Measurements from ENCODE around the gene MYO5A.
"Not testable (repeated sequence)": the region's sequence is repeated elsewhere in the genome, so short reads cannot be mapped to it uniquely, and the experiment has no call there.

Gene MYO5A

DNA sequence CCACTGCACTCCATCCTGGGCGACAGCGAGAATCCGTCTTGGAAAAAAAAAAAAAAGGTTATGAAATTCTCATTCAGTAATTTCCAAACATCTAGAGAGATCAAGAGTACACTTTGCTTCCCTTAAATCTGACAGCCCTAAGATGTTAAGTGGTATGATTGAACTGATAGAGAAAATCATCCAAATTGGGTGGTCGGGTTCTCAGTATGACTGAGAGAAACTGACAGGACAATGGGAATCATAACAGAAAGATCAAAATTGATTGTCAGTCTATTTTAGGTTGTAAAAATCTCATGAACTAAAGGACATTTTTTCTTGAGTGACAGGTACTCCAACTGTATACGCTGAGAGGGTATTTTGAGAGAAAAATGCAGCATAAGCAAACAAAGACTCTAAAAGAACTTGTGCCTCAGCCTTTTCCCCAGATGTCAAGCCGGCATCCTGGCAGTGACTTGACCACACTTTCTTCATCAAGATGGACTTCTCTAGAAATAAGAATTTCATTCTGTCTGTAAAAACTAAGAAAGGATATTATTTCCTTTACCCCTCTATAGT, 65.8 kb downstream of the MYO5A start:
- DNase-seq: no peak

DNA sequence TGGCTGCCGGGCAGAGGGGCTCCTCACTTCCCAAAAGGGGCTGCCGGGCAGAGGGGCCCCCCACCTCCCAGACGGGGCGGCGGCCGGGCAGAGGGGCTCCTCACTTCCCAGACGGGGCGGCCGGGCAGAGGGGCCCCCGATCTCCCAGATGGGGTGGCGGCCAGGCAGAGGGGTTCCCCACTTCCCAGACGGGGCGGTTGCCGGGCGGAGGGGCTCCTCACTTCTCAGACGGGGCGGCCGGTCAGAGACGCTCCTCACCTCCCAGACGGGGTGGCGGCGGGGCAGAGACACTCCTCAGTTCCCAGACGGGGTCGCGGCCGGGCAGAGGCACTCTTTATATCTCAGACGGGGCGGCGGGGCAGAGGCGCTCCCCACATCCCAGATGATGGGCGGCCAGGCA, 69.0 kb downstream of the MYO5A start:
- DNase-seq: not testable (repeated sequence)

DNA sequence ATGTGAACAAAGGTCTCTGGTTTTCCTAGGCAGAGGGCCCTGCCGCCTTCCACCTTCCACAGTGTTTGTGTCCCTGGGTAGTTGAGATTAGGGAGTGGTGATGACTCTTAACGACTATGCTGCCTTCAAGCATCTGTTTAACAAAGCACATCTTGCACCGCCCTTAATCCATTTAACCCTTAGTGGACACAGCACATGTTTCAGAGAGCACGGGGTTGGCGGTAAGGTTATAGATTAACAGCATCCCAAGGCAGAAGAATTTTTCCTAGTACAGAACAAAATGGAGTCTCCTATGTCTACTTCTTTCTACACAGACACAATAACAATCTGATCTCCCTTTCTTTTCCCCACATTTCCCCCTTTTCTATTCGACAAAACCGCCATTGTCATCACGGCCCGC, 69.4 kb downstream of the MYO5A start:
- DNase-seq: not testable (repeated sequence)

DNA sequence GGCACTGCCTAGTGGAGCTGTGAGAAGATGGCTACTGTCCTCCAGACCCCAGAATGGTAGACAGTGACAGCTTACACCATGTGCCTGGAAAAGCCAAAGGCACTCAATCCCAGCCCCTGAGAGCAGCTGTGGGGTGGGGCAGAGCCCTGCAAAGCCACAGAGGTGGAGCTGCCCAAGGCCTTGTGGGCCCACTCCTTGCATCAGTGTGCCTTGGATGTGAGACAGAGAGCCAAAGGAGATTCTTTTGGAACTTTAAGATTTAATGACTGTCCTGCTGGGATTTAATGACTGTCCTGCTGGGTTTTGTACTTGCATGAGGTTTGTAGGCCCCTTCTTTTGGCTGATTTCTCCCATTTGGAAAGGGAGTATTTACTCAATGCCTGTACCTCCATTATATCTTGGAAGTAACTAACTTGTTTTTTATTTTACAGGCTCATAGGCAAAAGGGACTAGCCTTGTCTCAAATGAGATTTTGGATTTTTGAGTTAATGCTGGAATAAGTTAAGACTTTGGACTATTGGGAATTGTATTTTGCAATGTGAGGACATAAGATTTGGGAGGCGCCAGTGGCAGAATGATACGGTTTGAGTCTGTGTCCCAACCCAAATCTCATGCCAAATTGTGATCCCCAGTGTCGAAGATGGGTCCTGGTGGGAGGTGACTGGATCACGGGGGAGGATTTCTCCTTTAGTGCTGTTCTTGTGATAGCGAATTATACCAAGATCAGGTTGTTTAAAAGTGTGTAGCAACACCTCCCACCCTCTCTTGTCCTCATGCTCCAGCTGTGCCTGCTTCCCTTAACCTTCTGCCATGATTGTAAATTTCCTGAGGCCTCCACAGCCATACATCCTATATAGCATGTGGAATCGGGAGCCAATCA, 80.4 kb downstream of the MYO5A start:
- DNase-seq: no peak

DNA sequence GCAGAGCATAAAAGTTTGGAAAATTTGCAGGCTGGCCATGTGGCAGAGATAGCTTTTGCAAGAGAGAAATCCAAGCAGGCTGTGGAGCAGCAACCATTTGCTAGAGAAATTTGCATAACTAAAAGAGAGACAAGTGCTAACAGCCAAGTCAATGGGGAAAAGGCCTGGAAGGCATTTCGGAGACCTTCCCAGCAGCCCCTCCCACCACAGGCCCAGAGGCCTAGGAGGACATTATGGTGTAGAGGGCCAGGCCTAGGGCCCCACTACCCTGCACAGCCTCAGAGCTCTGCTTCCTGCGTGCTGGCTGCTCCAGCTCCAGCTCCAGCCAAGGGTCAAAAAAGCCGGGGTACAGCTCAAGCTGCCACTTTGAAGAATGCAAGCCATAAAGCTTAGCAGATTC, 82.7 kb downstream of the MYO5A start:
- no peak for DNase-seq

DNA sequence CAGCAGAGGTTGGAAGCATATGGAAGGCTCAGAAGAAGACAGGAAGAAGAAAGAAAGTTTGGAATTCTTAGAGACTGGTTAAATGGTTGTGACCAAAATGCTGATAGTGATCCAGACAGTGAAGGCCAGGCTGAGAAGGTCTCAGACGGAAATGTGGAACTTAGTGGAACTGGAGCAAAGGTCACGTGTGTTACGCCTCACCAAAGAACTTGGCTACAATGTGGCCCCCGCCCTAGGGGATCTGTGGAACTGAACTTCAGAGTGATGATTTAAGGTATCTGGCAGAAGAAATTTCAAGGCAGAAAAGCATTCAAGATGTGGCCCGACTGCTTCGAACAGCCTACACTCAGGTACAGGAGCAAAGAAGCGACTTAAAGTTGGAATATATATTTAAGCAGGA, 83.1 kb downstream of the MYO5A start:
- DNase-seq: no peak

DNA sequence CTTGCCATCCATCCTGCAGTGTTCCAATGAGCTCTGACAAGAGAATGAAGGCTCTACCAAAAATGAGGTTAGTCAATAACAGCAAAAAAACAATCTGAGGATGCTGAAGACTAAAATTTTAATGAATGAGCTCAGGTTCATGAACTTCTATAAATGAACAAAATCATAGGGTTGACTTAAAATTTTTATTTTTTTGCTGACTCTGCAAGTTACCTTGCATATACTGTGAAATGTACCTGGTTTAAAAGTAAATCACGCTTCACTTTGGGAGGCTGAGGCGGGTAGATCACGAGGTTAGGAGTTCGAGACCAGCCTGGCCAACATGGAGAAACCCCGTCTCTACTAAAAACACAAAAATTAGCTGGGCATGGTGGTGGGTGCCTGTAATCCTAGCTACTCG, 85.5 kb downstream of the MYO5A start:
- not testable (repeated sequence) for DNase-seq

GRCh38 chr15:52441841-52442240, 86.8 kb downstream of the MYO5A start:
- DNase-seq: no peak

DNA sequence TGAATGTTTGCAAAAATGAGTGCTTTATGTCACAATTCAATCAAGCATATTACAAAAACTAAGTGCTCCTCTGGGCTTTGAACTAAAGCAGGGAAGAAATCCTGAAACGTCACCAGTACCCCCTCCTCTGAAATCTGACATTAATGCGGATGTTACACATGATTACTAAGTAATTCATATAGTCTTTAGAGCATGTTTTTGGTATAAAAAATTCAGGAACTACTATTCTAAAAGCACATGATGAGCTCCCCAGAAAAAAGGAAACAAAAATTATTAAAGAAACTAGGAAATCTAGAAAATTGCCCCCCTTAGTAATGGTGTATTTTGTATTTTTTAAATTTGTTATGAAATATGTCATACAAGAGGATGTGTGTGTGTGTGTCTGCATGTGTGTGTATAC, 87.7 kb downstream of the MYO5A start:
- DNase-seq: no peak

DNA sequence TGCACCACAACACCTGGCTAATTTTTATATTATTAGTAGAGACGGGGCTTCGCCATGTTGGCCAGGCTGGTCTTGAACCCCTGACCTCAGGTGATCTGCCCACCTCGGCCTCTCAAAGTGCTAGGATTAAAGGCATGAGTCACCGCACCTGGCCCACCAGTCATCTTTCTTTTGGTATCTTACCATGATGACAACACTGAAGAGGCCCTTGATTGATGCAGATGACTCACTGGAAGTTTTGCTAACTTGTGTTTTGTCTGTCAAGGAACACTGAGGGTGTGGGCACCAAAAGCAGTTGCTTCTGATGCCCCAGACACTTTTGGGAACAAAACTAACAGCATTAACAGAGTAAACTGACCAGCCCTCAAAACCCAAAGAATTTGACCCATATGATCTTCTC, 88.3 kb downstream of the MYO5A start:
- DNase-seq: no peak

GRCh38 chr15:52439470-52439869, 89.2 kb downstream of the MYO5A start:
- DNase-seq: no peak

- DNase-seq: not testable (repeated sequence)
Measured at GRCh38 chr15:52439042-52439441, 89.6 kb downstream of the MYO5A start.

DNA sequence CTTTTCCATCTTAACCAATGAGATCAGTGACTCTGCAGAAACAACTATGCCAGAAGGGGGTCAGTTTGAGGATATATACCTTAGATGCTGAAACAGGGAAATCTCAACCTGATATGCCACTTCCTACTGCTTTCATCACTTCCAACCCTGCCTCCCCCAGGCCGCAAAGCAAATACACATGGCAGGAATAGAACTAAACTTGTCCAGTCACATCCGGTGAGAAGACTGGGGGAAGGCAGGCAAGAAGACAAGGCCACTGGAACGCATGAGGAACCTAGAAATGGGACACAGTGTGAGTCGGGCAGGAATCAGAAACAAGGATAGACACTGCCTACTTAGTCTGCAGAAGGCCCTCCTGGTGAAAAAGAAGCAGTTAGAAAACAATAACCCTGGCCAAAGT, 90.6 kb downstream of the MYO5A start:
- DNase-seq: peak in 1 of 5 experiments; percentile 0

DNA sequence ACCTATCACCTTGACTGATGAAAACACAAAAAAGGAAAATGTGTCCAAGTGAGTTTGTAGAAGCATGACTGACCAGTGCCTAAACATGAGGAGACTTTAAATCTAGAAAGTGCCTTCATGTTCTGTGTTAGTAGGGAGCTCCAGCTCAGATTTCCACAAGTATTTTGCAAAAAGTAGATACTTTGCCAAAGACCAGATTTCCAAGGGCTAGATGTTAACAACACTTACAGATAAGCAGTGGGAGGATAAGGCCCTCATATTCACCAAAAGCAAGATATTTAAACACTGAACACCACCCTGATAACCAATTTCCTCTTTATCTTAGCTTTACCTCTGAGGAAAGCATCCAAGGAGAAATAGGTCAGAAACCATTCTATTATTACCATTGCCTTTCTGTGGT, 91.0 kb downstream of the MYO5A start:
- DNase-seq: no peak

- no peak for DNase-seq
Measured at GRCh38 chr15:52436981-52437380, 91.7 kb downstream of the MYO5A start.

DNA sequence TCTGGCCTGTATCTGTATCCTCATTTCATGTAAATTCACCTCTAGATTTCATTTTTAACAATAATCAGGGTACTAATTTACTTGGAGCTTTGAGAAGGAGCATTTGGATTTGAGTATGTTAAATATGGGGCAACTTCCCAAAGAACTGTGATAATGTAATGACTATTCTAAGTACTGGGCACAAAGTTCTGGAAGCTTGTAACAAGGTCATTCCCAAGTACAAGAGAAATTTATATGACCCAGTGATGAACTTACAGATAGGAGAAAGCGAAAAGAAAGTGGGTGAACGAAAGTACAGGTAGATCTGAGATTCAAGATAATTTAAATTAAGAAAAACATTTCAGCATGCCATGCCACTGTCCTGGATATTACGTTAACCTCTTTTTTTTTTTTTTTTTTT, 93.8 kb downstream of the MYO5A start:
- no peak for DNase-seq

DNA sequence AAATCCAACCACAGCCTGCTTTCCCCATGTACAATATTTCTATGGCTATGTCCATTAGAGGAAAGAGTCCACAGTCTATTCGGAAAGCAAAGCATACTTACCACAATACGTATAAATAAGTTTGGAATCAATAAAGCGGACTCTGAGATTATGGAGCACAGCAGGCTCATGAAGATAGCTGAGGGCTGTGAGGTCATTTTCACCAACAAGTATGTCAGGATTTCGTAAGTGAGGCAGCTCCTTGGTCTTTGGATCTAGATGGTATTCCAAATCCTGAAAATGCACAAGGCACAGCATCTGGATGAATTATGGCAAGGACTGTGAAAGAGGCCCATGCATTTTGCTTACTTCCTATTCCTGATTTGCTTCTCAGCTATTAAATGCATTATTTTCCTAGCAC, 100.4 kb downstream of the MYO5A start:
- DNase-seq: no peak

DNA sequence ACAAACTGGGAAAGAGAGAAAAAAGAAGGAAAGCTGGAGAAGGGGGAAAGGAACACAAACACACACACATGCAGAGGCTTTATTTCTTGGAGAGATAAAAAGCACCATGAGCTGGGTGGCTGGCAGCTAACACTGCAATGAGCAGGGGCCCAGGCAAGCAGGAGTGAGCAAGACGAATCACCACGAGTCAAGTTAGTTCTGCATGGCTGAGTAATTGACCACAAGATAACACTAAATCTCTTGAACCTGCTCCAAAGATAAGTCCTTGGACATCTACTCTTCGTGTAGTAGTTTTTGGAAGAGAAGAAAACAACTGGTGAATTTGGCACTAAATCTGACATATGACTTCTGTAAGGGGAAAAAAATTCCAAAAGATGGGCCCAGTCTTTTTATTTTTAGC, 100.9 kb downstream of the MYO5A start:
- DNase-seq: peak in 1 of 5 experiments; percentile 12

- no peak for DNase-seq
Measured at GRCh38 chr15:52424856-52425431, 103.7 kb downstream of the MYO5A start.

DNA sequence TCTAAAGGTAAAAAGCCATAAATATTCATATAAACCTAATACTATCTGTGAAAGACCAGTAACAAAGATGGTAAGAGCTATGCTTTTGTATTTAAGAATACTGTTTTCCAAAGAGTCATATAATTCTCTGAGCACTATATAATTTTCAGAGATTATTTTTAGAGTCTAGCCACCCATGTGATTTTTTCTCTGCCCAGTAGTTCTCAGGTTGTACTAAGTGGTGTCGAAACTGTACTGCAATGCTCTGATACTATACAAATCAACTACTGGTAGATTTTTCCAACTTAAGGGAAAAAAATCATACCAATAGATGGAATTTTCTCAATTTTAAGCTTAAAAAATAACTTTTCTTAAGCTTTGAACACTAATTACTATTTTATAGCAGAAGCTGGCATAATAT, 104.8 kb downstream of the MYO5A start:
- no peak for DNase-seq

GRCh38 chr15:52422001-52422400, 106.7 kb downstream of the MYO5A start:
- DNase-seq: no peak

GRCh38 chr15:52421029-52421428, 107.7 kb downstream of the MYO5A start:
- DNase-seq: no peak

- peak in 1 of 5 experiments; percentile 4 for DNase-seq
Measured at GRCh38 chr15:52419494-52419893, 109.2 kb downstream of the MYO5A start.

DNA sequence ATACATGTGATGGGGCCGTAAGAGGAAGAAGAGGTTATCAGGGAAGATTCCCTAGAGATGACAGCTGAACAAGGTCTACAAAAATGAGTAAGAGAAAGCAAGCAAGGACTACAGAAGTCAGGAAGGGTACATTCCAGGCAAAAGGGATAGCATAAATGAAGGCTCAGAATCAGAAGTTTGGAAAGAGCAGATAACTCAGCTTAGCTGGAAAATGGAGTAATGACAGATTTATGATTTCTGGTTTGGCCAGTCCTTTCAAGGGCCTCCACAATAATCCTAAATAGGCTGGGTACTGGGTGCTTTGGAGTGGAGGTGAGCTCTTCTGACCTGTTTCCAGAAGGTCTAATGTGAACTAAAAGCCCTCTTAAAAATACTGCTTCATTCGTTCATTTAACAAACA, 110.7 kb downstream of the MYO5A start:
- DNase-seq: no peak
